Measurements from ENCODE around the gene SLC39A11. TPM values are rescaled to one million over a fixed set of nuclear protein-coding genes. Genes with fewer than 3 reads are reported as not detected.

The SLC39A11 gene
- total RNA-seq, 1 donor from 2014 or later, result 26.0 TPM

- DNase-seq (ENCODE audit: low spot score in 2 of 2, unreplicated experiment in 2 of 2), result no peak
- H3K4me3 Mint-ChIP-seq, result no peak overlapping the region
- H3K27me3 Mint-ChIP-seq (ENCODE audit: low read depth), result no peaks in the 10 kb centered on the region
- no peaks in the 10 kb centered on the region for H3K9me3 Mint-ChIP-seq
- no peak overlapping the region for H3K27ac Mint-ChIP-seq
- peaks cover 19% of the 10 kb centered on the region for H3K4me1 Mint-ChIP-seq
- TF ChIP-seq CTCF (IDR thresholded peaks at IDR 0.05; ENCODE audit: unreplicated experiment), result no peak
- no peaks in the 10 kb centered on the region for H3K36me3 Mint-ChIP-seq
Observed at GRCh38 chr17:72972263-72972951, 120.1 kb downstream of the SLC39A11 start.

GRCh38 chr17:72971226-72971880 is 121.1 kb downstream of the SLC39A11 start:
- peaks cover 11% of the 10 kb centered on the region for H3K4me1 Mint-ChIP-seq
- H3K4me3 Mint-ChIP-seq, result no peak overlapping the region
- H3K27me3 Mint-ChIP-seq (ENCODE audit: low read depth), result no peaks in the 10 kb centered on the region
- no peak for TF ChIP-seq CTCF (IDR thresholded peaks at IDR 0.05; ENCODE audit: unreplicated experiment)
- no peaks in the 10 kb centered on the region for H3K36me3 Mint-ChIP-seq
- no peak for DNase-seq (ENCODE audit: low spot score in 2 of 2, unreplicated experiment in 2 of 2)
- no peaks in the 10 kb centered on the region for H3K9me3 Mint-ChIP-seq
- no peak overlapping the region for H3K27ac Mint-ChIP-seq

GRCh38 chr17:72970797-72971196 is 121.7 kb downstream of the SLC39A11 start:
- no peak for DNase-seq (ENCODE audit: low spot score in 2 of 2, unreplicated experiment in 2 of 2)
- no peak overlapping the region for H3K4me3 Mint-ChIP-seq
- no peaks in the 10 kb centered on the region for H3K36me3 Mint-ChIP-seq
- no peak overlapping the region for H3K27ac Mint-ChIP-seq
- TF ChIP-seq CTCF (IDR thresholded peaks at IDR 0.05; ENCODE audit: unreplicated experiment), result no peak
- no peaks in the 10 kb centered on the region for H3K9me3 Mint-ChIP-seq
- H3K27me3 Mint-ChIP-seq (ENCODE audit: low read depth), result no peaks in the 10 kb centered on the region
- H3K4me1 Mint-ChIP-seq, result peaks cover 9% of the 10 kb centered on the region

- DNase-seq (ENCODE audit: low spot score in 2 of 2, unreplicated experiment in 2 of 2), result no peak
- Mint-ChIP-seq H3K36me3 (no peaks in the 10 kb centered on the region), H3K27me3 (ENCODE audit: low read depth) (no peaks in the 10 kb centered on the region), H3K4me1 (peaks cover 9% of the 10 kb centered on the region), H3K27ac (no peak overlapping the region), H3K9me3 (no peaks in the 10 kb centered on the region), H3K4me3 (no peak overlapping the region)
- no peak for TF ChIP-seq CTCF (IDR thresholded peaks at IDR 0.05; ENCODE audit: unreplicated experiment)
Observed at GRCh38 chr17:72970246-72970645, 122.2 kb downstream of the SLC39A11 start.

GRCh38 chr17:72969293-72969906 is 123.1 kb downstream of the SLC39A11 start:
- no peak for DNase-seq (ENCODE audit: low spot score in 2 of 2, unreplicated experiment in 2 of 2)
- Mint-ChIP-seq H3K4me3 (no peak overlapping the region), H3K27me3 (ENCODE audit: low read depth) (no peaks in the 10 kb centered on the region), H3K4me1 (peaks cover 9% of the 10 kb centered on the region), H3K27ac (no peak overlapping the region), H3K9me3 (no peaks in the 10 kb centered on the region), H3K36me3 (no peaks in the 10 kb centered on the region)
- TF ChIP-seq CTCF (IDR thresholded peaks at IDR 0.05; ENCODE audit: unreplicated experiment), result no peak
